MM.1S (cell line): ENCODE results near the gene GALNT12.

Source experiments
- DNase-seq: peaks from one replicate; pipeline ENCODE4 v3.0.0-alpha.2; 2015
- H2AFZ ChIP-seq: fragments of 300-600 bp; sonication (generic); 2 replicates; pipeline ENCODE4 v1.6.0; 2016; ENCODE audit warnings: antibody characterized with exemption, low read length
- H3F3A ChIP-seq: fragments of 300-600 bp; sonication (generic); 2 replicates; pipeline ENCODE4 v1.6.1; 2016; ENCODE audit warnings: mild to moderate bottlenecking, antibody characterized with exemption, low read length, moderate library complexity, mixed read lengths; ENCODE audit not compliant: insufficient read depth
- H3K27ac ChIP-seq: fragments of 300-600 bp; sonication (generic); 2 replicates; pipeline ENCODE4 v1.5.1; 2016; ENCODE audit warnings: mild to moderate bottlenecking, low read length
- H3K27me3 ChIP-seq: fragments of 300-600 bp; sonication (generic); replicated peaks from 2 replicates; pipeline ENCODE4 v1.6.0; 2016; ENCODE audit warnings: low read length; ENCODE audit not compliant: insufficient read depth
- H3K36me3 ChIP-seq: fragments of 300-600 bp; sonication (generic); replicated peaks from 2 replicates; pipeline ENCODE4 v1.6.1; 2016; ENCODE audit warnings: mild to moderate bottlenecking, low read length, mixed read lengths; ENCODE audit not compliant: insufficient read depth
- H3K4me1 ChIP-seq: fragments of 300-600 bp; sonication (generic); 2 replicates; pipeline ENCODE4 v1.6.1; 2016; ENCODE audit warnings: low read length, mixed read lengths
- H3K4me2 ChIP-seq: fragments of 300-600 bp; sonication (generic); 2 replicates; pipeline ENCODE4 v1.6.0; 2016; ENCODE audit warnings: low read depth, low read length
- H3K4me3 ChIP-seq: fragments of 300-600 bp; sonication (generic); 2 replicates; pipeline ENCODE4 v1.5.1; 2016; ENCODE audit warnings: low read length, mixed read lengths
- H3K79me2 ChIP-seq: fragments of 300-600 bp; sonication (generic); 2 replicates; pipeline ENCODE4 v1.6.1; 2016; ENCODE audit warnings: mixed run types, low read length, mixed read lengths
- H3K9ac ChIP-seq: fragments of 300-600 bp; sonication (generic); 2 replicates; pipeline ENCODE4 v1.6.1; 2016; ENCODE audit warnings: low read length, mixed read lengths
- H3K9me2 ChIP-seq: fragments of 300-600 bp; sonication (generic); replicated peaks from 2 replicates; pipeline ENCODE4 v1.6.1; 2016; ENCODE audit warnings: mild to moderate bottlenecking, low read length, mixed read lengths; ENCODE audit not compliant: insufficient read depth
- H3K9me3 ChIP-seq: fragments of 300-600 bp; sonication (generic); replicated peaks from 2 replicates; pipeline ENCODE4 v1.6.1; 2016; ENCODE audit warnings: mild to moderate bottlenecking, low read length, mixed read lengths; ENCODE audit not compliant: insufficient read depth
- H4K20me1 ChIP-seq: fragments of 300-600 bp; sonication (generic); 2 replicates; pipeline ENCODE4 v1.6.1; 2016; ENCODE audit warnings: mild to moderate bottlenecking, low read length, moderate library complexity, mixed read lengths; ENCODE audit not compliant: insufficient read depth
- EZH2 ChIP-seq: fragments of 300-600 bp; sonication (generic); optimal IDR thresholded peaks from 2 replicates; pipeline ENCODE3; 2017; ENCODE audit warnings: low read depth, mild to moderate bottlenecking, antibody characterized with exemption, low read length, mixed read lengths
- EZH2phosphoT487 ChIP-seq: fragments of 300-600 bp; sonication (generic); IDR thresholded peaks from 2 replicates; pipeline ENCODE4 v1.6.1; 2018; ENCODE audit warnings: antibody characterized with exemption, low read length
- TF ChIP-seq, protein P1 (sequence below): fragments of 300-600 bp; sonication (generic); IDR thresholded peaks from 2 replicates; pipeline ENCODE4 v1.5.1; 2016; ENCODE audit warnings: antibody characterized with exemption, low read length, mixed read lengths

The GALNT12 gene

DNA sequence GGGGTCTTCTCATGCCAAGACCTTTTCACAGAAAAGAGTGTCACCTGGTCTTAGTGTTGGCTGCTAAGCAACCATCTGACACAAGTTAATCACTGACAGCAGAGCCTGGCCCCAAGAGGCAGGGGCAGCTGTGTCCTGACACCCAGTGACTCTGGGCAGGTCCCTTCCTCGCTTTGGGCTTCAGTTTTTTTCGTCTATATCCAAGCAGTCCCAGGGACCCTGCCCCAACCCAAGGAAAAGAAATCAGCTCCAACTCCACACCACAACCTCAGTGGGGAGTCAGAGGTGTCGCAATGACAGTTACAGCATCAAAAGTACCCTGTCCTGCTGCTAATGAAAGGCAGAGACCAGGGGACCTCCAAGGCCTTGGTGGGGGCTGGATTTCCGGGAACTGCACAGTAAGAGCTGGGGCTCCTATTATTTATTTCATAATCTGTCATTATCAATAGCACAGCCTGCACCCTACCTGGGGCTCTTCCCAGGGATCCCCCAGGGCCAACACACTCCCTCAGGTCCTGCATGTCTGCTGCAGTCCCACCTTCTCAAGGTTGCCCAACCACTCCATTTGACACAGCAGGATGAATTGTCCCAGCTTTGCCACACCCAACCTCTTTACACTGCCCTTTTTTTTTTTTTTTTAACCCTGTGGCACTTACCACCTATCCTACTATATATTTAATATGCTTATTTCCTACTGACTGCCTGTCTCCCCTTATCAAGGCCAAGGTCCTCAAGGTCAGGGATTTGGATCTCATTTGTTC lies 20.5 kb upstream of the GALNT12 start:
- H2AFZ ChIP-seq, result no peak overlapping the region
- H3K9me3 ChIP-seq, result no peaks in the 10 kb centered on the region
- no peaks in the 10 kb centered on the region for H3K79me2 ChIP-seq
- no peaks in the 10 kb centered on the region for H3F3A ChIP-seq
- no peaks in the 10 kb centered on the region for H3K27me3 ChIP-seq
- H3K4me3 ChIP-seq, result no peak overlapping the region
- TF ChIP-seq EZH2phosphoT487, result no peak
- TF ChIP-seq, protein P1, sequence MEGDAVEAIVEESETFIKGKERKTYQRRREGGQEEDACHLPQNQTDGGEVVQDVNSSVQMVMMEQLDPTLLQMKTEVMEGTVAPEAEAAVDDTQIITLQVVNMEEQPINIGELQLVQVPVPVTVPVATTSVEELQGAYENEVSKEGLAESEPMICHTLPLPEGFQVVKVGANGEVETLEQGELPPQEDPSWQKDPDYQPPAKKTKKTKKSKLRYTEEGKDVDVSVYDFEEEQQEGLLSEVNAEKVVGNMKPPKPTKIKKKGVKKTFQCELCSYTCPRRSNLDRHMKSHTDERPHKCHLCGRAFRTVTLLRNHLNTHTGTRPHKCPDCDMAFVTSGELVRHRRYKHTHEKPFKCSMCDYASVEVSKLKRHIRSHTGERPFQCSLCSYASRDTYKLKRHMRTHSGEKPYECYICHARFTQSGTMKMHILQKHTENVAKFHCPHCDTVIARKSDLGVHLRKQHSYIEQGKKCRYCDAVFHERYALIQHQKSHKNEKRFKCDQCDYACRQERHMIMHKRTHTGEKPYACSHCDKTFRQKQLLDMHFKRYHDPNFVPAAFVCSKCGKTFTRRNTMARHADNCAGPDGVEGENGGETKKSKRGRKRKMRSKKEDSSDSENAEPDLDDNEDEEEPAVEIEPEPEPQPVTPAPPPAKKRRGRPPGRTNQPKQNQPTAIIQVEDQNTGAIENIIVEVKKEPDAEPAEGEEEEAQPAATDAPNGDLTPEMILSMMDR, result no peak
- TF ChIP-seq EZH2, result no peak
- no peaks in the 10 kb centered on the region for H3K9me2 ChIP-seq
- no peaks in the 10 kb centered on the region for H3K36me3 ChIP-seq
- no peaks in the 10 kb centered on the region for H4K20me1 ChIP-seq
- H3K9ac ChIP-seq, result no peak overlapping the region
- H3K27ac ChIP-seq, result no peak overlapping the region
- DNase-seq, result no peak
- H3K4me2 ChIP-seq, result no peak overlapping the region
- peaks cover 4% of the 10 kb centered on the region; the same call in 1 of the 2 replicates for H3K4me1 ChIP-seq

DNA sequence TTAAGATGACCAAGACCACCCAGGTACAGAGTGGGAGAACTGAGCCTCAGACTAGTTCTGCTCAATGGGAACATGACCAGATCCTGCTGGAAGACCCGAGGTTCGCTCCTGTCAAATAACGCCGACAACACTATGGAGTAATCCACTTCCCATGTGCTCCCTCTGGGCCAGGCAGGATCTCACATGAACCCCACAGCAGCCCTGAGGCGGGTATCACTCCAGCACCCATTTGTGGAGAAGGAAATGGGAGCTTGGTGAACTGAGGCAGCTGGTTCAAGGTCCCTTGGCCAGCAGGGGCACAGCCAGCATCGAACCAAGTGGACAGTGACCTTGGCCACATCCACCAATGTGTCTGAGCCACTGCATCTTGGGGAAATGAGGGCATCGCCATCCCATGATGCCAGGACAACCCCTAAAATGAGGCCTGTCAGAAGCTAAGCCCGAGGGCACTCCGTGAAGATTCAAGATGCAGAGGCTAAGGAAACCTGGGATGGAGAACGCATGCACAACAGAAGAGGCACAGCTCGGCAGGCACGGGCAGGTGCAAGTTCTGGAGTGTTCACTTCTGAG lies 19.6 kb upstream of the GALNT12 start:
- TF ChIP-seq, protein P1, result no peak
- TF ChIP-seq EZH2 (no peak), EZH2phosphoT487 (no peak)
- no peaks in the 10 kb centered on the region for H3K36me3 ChIP-seq
- H3K4me3 ChIP-seq, result no peak overlapping the region
- no peaks in the 10 kb centered on the region for H3K9me3 ChIP-seq
- H3K4me1 ChIP-seq, result peaks cover 4% of the 10 kb centered on the region; the same call in 1 of the 2 replicates
- H3K9ac ChIP-seq, result no peak overlapping the region
- H3K79me2 ChIP-seq, result no peaks in the 10 kb centered on the region
- H2AFZ ChIP-seq, result no peak overlapping the region
- no peaks in the 10 kb centered on the region for H4K20me1 ChIP-seq
- H3K9me2 ChIP-seq, result no peaks in the 10 kb centered on the region
- H3K27me3 ChIP-seq, result no peaks in the 10 kb centered on the region
- H3K4me2 ChIP-seq, result no peak overlapping the region
- DNase-seq, result no peak
- H3F3A ChIP-seq, result no peaks in the 10 kb centered on the region
- H3K27ac ChIP-seq, result no peak overlapping the region

DNA sequence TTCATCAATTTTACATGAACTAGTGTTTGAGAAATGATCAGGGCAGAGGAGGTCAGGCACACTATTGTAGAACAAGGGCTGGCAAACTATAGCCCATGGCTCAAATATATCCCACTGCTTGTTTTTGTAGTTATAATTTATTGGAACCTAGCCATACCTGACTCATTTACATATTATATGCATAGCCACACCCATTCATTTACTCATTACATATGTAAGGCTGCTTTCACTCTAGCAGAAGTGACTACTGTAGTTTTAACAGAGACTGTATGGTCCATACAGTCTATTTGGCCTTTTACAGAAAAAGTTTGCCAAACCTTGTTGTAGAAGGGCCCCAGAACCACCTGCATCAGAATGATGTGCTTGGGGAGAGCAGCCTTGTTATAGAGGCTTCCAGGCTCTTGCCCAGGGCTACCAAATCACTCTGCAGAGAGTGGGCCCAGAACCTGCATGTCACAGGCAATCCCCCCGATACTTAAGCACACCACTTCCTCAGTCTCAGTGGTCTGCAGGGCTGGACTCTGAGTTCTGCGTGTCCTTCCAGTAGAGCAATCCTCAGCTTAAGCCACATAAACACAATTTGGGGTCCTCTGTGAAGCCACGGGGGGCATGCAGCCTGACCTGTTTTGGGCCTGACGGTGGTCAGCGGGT lies 17.9 kb upstream of the GALNT12 start:
- H2AFZ ChIP-seq, result no peak overlapping the region
- no peak overlapping the region for H3K27ac ChIP-seq
- no peaks in the 10 kb centered on the region for H4K20me1 ChIP-seq
- H3K36me3 ChIP-seq, result no peaks in the 10 kb centered on the region
- H3K9ac ChIP-seq, result no peak overlapping the region
- H3K9me3 ChIP-seq, result no peaks in the 10 kb centered on the region
- no peak overlapping the region for H3K4me3 ChIP-seq
- H3F3A ChIP-seq, result no peaks in the 10 kb centered on the region
- no peaks in the 10 kb centered on the region for H3K9me2 ChIP-seq
- DNase-seq, result no peak
- H3K79me2 ChIP-seq, result no peaks in the 10 kb centered on the region
- no peak for TF ChIP-seq EZH2
- no peak for TF ChIP-seq EZH2phosphoT487
- TF ChIP-seq, protein P1, result no peak
- H3K27me3 ChIP-seq, result no peaks in the 10 kb centered on the region
- peaks cover 4% of the 10 kb centered on the region; the same call in 1 of the 2 replicates for H3K4me1 ChIP-seq
- H3K4me2 ChIP-seq, result no peak overlapping the region
